Right ventricle myocardium inferior (tissue), 1 donor: ENCODE data around the gene ARHGAP42. TPM values are rescaled to one million over a fixed set of nuclear protein-coding genes. Genes with fewer than 3 reads are reported as not detected.
"Not testable (repeated sequence)": the region's sequence is repeated elsewhere in the genome, so short reads cannot be mapped to it uniquely, and the experiment has no call there.

ENCODE experiments used
- ATAC-seq: fragments of 200-7000 bp; cut with Tn5 transposase; one replicate; pipeline ENCODE4 v1.9.1; 2020; ENCODE audit warnings: mild to moderate bottlenecking, moderate library complexity
- DNase-seq: peaks from one replicate; pipeline ENCODE4 v3.0.0; 2021; ENCODE audit errors: missing footprints
- intact Hi-C: fragments of 100-400 bp; cut with DNase I; formaldehyde crosslinking; loops from one replicate; pipeline ENCODE4 v1.11.0; 2022
- total RNA-seq: library from RNA; stranded (reverse); fragmentation: NEBNext Ultra II Directional; extraction: Animal tissue kit (Norgen Biotek cat#: 25700); gene quantifications from one replicate; pipeline ENCODE4 v1.2.1, GENCODE V29; 2021
- donor health status: DM: no; HTN: yes; CAD: no; lungs with severe emphysema.

The ARHGAP42 gene
- total RNA-seq, 1 donor from 2014 or later, result 4.5 TPM

GRCh38 chr11:101008961-101009689 is 322.0 kb downstream of the ARHGAP42 start:
- no peak for ATAC-seq
- intact Hi-C loops, result no loop called here
- no peak for DNase-seq

DNA sequence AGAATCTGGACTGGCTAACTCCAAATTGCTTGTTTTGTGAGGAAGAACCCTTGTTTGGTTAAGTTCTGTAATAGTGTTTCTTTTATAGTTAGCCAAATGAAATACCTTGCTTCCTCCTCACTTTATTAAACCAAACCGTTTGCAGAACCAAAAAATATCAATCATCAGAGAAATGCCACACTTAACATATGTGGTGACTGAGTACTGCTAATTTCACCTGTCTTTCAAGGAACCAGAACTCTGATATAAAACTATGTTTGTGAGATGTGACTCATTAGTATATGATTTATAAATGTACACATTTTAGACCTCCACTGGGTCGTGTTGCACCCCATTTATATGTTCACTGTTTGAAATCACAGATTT is 322.6 kb downstream of the ARHGAP42 start:
- intact Hi-C loops, result no loop called here
- DNase-seq (no peak), ATAC-seq (no peak)

- intact Hi-C loops, result no loop called here
- DNase-seq, result no peak
- no peak for ATAC-seq
These were observed 323.8 kb downstream of the ARHGAP42 start for GRCh38 chr11:101010899-101011298.

DNA sequence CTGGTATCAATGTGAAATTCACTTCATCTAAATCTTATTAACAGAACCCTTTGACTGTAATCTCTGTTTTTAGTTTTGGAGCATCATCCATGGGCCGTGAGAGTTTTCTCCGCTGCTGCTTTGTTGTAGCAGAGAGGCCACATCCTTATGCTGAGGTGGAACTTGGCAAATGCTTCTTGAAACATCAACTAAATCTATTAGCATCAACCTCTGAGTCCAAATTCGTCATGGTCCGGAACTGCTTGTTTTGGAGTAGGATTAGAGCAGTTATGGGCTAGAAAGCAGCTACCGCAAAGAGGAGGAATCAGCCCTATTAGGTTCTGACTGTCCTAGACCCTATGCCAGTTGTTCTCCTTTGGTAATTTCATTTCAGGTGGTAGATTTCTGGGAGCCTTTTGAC is 324.8 kb downstream of the ARHGAP42 start:
- intact Hi-C loops, result no loop called here
- DNase-seq (no peak), ATAC-seq (no peak)

DNA sequence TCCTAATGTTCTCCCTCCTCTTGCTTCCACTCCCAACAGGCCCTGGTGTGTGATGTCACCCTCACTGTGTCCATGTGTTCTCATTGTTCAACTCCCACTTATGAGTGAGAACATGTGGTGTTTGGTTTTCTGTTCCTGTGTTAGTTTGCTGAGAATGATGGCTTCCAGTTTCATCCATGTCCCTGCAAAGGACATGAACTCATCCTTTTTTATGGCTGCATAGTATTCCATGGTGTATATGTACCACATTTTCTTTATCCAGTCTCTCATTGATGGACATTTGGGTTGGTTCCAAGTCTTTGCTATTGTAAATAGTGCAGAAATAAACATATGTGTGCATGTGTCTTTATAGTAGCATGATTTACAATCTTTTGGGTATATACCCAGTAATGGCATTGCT is 326.6 kb downstream of the ARHGAP42 start:
- intact Hi-C loops, ATAC-seq, DNase-seq: not testable (repeated sequence)

GRCh38 chr11:101014600-101015285 is 327.7 kb downstream of the ARHGAP42 start:
- ATAC-seq (no peak), DNase-seq (no peak)
- intact Hi-C loops, result no loop called here

GRCh38 chr11:101019870-101020269 is 332.8 kb downstream of the ARHGAP42 start:
- DNase-seq, result no peak
- no peak for ATAC-seq
- intact Hi-C loops, result no loop called here

- no peak for DNase-seq
- ATAC-seq, result no peak
- intact Hi-C loops, result no loop called here
These were observed 335.2 kb downstream of the ARHGAP42 start for GRCh38 chr11:101022256-101022655.

DNA sequence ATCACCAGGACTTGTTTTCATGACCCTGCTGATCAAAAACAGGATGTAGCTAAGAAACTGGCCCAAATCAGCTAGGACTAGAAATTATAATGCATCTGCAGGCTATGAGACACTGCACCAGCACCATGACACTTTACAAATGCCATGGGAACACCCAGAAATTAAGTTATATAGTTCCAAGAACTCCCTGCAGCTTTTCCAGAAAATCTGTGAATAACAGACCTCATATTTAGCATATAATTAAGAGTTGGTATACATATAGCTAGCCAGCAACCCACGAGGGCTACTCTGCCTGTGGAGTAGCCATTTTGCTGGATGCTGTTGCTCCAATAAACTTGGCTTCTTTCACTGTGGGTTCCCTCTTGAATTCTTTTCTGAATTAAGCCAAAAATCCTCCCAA is 341.6 kb downstream of the ARHGAP42 start:
- intact Hi-C loops, result no loop called here
- no peak for DNase-seq
- ATAC-seq, result no peak

- ATAC-seq, result no peak
- no peak for DNase-seq
- intact Hi-C loops, result no loop called here
These were observed 342.9 kb downstream of the ARHGAP42 start for GRCh38 chr11:101030015-101030414.

GRCh38 chr11:101030692-101031091 is 343.6 kb downstream of the ARHGAP42 start:
- no peak for ATAC-seq
- no peak for DNase-seq
- intact Hi-C loops, result no loop called here

- no peak for ATAC-seq
- intact Hi-C loops, result no loop called here
- no peak for DNase-seq
These were observed 344.6 kb downstream of the ARHGAP42 start for GRCh38 chr11:101031713-101032112.

DNA sequence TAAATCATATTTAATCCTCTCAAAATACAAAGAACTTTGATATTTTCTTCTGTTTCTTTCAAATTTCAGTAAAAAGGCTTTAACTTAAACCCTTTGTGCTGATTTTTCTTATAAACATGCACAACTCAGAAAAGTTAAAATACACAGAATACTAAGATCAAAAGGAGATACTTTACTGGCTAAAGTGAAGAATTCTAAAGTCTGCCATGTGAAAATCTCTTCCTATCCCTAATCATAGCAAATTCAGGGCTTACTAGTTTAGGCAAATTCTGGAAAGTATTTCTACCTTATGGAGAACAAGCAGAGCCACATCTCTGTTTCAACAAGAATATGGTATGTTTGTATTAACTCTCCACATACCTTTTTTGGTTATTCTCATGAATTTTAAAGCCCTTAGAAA is 345.9 kb downstream of the ARHGAP42 start:
- intact Hi-C loops, result no loop called here
- DNase-seq, result no peak
- no peak for ATAC-seq

- DNase-seq (peak; percentile 77), ATAC-seq (peak; percentile 93)
- intact Hi-C loops, result loop anchor here (2.0 kb wide), 1 partner anchor 95 kb away; the partner anchor contains the start of gene PGR
These were observed 347.0 kb downstream of the ARHGAP42 start for GRCh38 chr11:101034076-101034475.

GRCh38 chr11:101035872-101036271 is 348.8 kb downstream of the ARHGAP42 start:
- intact Hi-C loops, result loop anchor here (2.0 kb wide), 1 partner anchor 93 kb away; the partner anchor contains the start of gene PGR
- no peak for ATAC-seq

More at GRCh38 chr11:101035872-101036271, 348.8 kb downstream of the ARHGAP42 start:
- no peak for DNase-seq
